22Rv1 (cell line): ENCODE results near the gene PHOX2B.

Experiments
- CTCF ChIP-seq: fragments of 450-650 bp; IDR thresholded peaks from 2 replicates; pipeline ENCODE4 v1.5.1; 2017; ENCODE audit warnings: mild to moderate bottlenecking
- ZFX ChIP-seq: fragments of 450-650 bp; IDR thresholded peaks from 2 replicates; pipeline ENCODE4 v1.6.1; 2017; ENCODE audit warnings: antibody characterized with exemption, borderline replicate concordance

DNA sequence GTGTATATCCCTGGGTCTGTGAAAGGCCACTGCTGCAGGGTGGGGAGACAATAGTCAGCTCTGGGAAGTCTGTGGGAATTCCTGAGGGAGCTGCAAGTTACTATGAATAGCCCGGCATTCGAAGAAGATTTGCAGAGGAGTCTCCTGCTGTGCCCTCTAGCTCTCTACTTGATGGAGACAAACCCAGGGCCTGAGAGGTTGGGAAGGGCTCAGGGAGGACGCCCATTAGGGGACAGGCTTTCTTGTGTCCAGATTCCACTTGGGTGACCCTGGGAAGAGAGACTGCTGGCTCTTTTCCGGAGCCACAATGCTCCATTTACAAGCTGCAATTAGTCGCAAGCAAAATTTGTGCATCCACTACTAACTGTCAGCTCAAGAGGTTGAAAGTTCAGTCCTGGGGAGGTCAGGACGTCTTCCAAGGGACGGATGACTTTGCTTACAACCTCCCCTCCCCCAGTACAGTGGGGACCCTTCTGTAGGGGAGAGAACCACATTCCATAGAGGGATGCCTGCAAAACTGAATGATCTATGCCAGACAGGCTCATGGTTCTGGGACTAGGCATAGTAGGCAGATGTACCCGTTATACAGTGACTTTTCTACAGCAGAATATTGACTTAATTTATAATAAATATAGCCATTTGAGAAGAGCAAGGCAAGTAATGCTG is 48.2 kb upstream of the PHOX2B start:
- TF ChIP-seq CTCF (no peak), ZFX (no peak)
